Immature natural killer cell (primary cell): ENCODE measurements around the gene GGTA1. TPM values are rescaled to one million over a fixed set of nuclear protein-coding genes. Genes with fewer than 3 reads are reported as not detected.
"Not testable (repeated sequence)": the region's sequence is repeated elsewhere in the genome, so short reads cannot be mapped to it uniquely, and the experiment has no call there.

Experiments used
- DNase-seq, 3 donors: peaks; one replicate each; pipeline ENCODE4 v3.0.0; 2022; ENCODE audit warnings: mixed read lengths in 1 of 3
- H3K27ac Mint-ChIP-seq, 6 donors: one replicate each; pipeline ENCODE4 v1.8.0; 2020; ENCODE audit warnings: mixed read lengths in 6 of 6, mild to moderate bottlenecking in 5 of 6, inconsistent platforms in 4 of 6, moderate library complexity in 3 of 6
- H3K27me3 Mint-ChIP-seq, 3 donors: one replicate each; pipeline ENCODE4 v1.8.0; 2020 to 2021; ENCODE audit warnings: low read depth in 3 of 3, mild to moderate bottlenecking in 3 of 3, mixed read lengths in 3 of 3, moderate library complexity in 3 of 3, inconsistent platforms in 1 of 3
- H3K36me3 Mint-ChIP-seq, 3 donors: one replicate each; pipeline ENCODE4 v1.8.0; 2020; ENCODE audit warnings: mixed read lengths in 3 of 3, inconsistent platforms in 2 of 3, mild to moderate bottlenecking in 2 of 3
- H3K4me1 Mint-ChIP-seq, 2 donors: one replicate each; pipeline ENCODE4 v1.8.0; 2020; ENCODE audit warnings: inconsistent platforms in 2 of 2, mild to moderate bottlenecking in 2 of 2, mixed read lengths in 2 of 2, moderate library complexity in 1 of 2
- H3K4me3 Mint-ChIP-seq, 5 donors: one replicate each; pipeline ENCODE4 v1.8.0; 2020; ENCODE audit warnings: mild to moderate bottlenecking in 5 of 5, mixed read lengths in 5 of 5, inconsistent platforms in 3 of 5, moderate library complexity in 3 of 5
- H3K9me3 Mint-ChIP-seq, 6 donors: one replicate each; pipeline ENCODE4 v1.8.0; 2020; ENCODE audit warnings: mild to moderate bottlenecking in 6 of 6, mixed read lengths in 6 of 6, inconsistent platforms in 4 of 6, moderate library complexity in 3 of 6
- polyA plus RNA-seq, 3 donors: library from polyadenylated mRNA; unstranded; fragments of 300-500 nt; fragmentation: Illumina TruSeq; gene quantifications; one replicate each; pipeline ENCODE4 v1.2.3, GENCODE V29; 2021

Gene GGTA1
- polyA plus RNA-seq, 3 donors from 2014 or later, result 0.26 to 1.3 TPM; not detected in 1

- Mint-ChIP-seq H3K27me3 (peaks cover 1 to 7% (median 3%) of the 10 kb centered on the region in 3 donors), H3K4me3 (no peak overlapping the region), H3K36me3 (no peaks in the 10 kb centered on the region), H3K27ac (no peak overlapping the region), H3K9me3 (no peaks in the 10 kb centered on the region), H3K4me1 (no peaks in the 10 kb centered on the region)
- DNase-seq, result no peak
Observed at GRCh38 chr9:121441165-121441564, 58.5 kb downstream of the GGTA1 start.

DNA sequence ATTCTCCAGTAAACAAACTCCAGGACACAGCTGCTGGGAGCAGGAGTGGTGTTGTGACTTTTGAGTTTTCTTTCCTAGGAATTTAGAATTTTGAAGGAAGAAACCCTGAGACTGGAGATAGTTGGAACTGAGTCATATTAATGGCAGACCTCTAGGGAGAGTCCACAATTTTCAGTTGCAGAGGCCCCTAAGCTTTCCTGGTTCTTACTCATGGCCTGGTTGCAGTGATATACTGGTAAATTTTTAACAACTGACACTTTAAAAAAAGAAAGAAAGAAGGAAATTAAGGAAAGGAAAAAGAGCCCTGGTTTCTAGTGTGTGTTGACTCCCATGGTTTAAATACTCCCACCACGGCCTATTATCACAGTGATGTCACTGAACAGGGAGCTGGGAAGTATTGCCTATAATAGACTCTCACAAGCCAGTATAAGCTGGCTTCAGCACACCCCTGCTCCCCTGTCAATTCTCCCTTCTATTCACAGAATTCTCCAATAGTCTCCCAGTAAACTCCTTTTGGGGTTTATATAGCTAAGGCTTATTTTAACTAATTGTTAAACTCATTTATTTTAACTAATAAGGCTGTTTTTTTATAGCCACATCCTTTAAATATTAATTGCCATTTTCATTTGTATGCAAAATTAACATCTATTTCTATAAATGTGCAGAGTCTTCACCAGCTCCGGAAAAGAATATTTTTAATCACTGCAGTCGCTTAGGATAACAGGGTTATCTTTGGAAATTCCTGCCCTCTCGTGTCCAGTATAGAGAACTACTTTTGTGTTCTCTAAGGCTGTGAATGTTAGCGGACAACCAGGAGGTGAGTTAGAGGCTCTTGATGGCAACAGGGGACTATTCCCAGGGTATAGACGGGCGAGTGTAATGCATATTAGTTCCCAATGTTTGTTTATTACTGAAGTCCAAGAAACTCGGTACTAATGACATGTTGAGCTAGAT is 59.7 kb downstream of the GGTA1 start:
- H3K4me1 Mint-ChIP-seq, result no peaks in the 10 kb centered on the region
- no peaks in the 10 kb centered on the region for H3K9me3 Mint-ChIP-seq
- H3K27ac Mint-ChIP-seq, result no peak overlapping the region
- DNase-seq, result no peak
- H3K4me3 Mint-ChIP-seq, result no peak overlapping the region
- H3K36me3 Mint-ChIP-seq, result no peaks in the 10 kb centered on the region
- H3K27me3 Mint-ChIP-seq, result peaks cover 1 to 5% (median 3%) of the 10 kb centered on the region in 3 donors

DNA sequence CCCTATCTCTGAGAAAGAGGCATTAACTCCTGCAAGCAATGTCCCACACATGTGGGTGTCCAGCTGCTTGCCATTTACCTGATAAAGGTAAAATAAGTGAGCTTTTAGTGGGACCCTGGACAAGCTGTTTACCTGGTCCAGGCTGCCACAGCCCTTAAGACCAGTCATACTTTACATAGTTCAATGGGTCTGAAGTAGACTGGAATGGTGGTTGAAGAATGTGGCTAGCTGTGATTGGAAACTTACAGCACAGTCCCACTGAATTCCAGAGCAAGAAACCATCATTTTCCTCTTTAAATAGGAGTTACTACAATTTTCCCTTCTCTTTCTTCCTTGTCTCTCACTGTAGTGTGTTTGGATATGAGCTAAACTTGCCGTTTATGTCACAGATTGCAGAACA is 60.6 kb downstream of the GGTA1 start:
- H3K9me3 Mint-ChIP-seq, result no peaks in the 10 kb centered on the region
- H3K4me1 Mint-ChIP-seq, result no peaks in the 10 kb centered on the region
- peaks cover 1 to 5% (median 3%) of the 10 kb centered on the region in 3 donors for H3K27me3 Mint-ChIP-seq
- H3K36me3 Mint-ChIP-seq, result no peaks in the 10 kb centered on the region
- DNase-seq, result no peak
- H3K4me3 Mint-ChIP-seq, result no peak overlapping the region
- H3K27ac Mint-ChIP-seq, result no peak overlapping the region

- Mint-ChIP-seq H3K27me3 (peaks cover 1 to 5% (median 3%) of the 10 kb centered on the region in 3 donors), H3K9me3 (no peaks in the 10 kb centered on the region), H3K4me3 (no peak overlapping the region), H3K27ac (no peak overlapping the region), H3K36me3 (no peaks in the 10 kb centered on the region), H3K4me1 (no peaks in the 10 kb centered on the region)
- no peak for DNase-seq
Observed at GRCh38 chr9:121437891-121438290, 61.8 kb downstream of the GGTA1 start.

GRCh38 chr9:121437046-121437445 is 62.6 kb downstream of the GGTA1 start:
- H3K27me3 Mint-ChIP-seq, DNase-seq, H3K36me3 Mint-ChIP-seq, H3K27ac Mint-ChIP-seq, H3K9me3 Mint-ChIP-seq, H3K4me3 Mint-ChIP-seq, H3K4me1 Mint-ChIP-seq: not testable (repeated sequence)

DNA sequence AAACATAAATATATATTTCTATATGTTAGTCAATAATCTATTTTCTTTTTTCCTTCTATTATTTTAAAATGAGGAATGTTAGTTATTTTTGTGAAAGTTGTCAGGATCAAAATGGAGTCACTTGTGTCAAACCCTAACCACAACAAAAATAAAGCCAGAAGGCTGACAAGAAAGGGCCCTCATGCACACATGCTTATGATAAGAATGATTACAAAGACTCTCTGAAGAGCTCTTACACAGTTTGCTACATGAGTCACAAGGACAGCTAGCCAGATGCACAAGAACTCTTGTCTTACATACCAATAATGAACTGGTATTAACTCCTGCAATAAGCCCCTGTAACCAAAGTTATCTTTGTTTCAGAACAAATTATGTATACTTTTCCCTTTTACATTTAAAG is 64.7 kb downstream of the GGTA1 start:
- peaks cover 0 to 3% (median 3%) of the 10 kb centered on the region in 3 donors for H3K27me3 Mint-ChIP-seq
- no peaks in the 10 kb centered on the region for H3K9me3 Mint-ChIP-seq
- no peaks in the 10 kb centered on the region for H3K4me1 Mint-ChIP-seq
- H3K27ac Mint-ChIP-seq, result no peak overlapping the region
- H3K4me3 Mint-ChIP-seq, result no peak overlapping the region
- H3K36me3 Mint-ChIP-seq, result no peaks in the 10 kb centered on the region
- no peak for DNase-seq

DNA sequence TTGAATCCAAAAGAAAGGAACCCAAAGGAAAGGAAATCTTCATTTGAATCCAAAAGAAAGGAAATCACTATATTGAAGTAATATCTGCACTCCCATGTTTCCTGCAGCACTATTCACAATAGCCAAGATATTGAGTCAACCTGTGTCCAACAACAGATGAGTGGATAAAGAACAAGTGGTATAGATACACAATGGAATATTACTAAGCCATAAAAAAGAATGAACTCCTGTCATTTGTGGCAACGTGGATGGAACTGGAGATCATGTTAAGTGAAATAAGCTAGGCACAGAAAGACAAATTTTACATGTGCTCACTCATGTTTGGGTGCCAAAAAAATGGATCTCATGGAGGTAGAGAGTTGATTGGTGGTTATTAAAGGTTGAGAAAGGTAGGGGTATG is 71.7 kb downstream of the GGTA1 start:
- no peaks in the 10 kb centered on the region for H3K36me3 Mint-ChIP-seq
- H3K4me3 Mint-ChIP-seq, result no peak overlapping the region
- DNase-seq, result no peak
- H3K9me3 Mint-ChIP-seq, result peaks cover 0 to 4% (median 0%) of the 10 kb centered on the region in 6 donors
- H3K27ac Mint-ChIP-seq, result no peak overlapping the region
- H3K4me1 Mint-ChIP-seq, result no peaks in the 10 kb centered on the region
- H3K27me3 Mint-ChIP-seq, result peaks cover 2% of the 10 kb centered on the region in 3 donors

- Mint-ChIP-seq H3K27ac (no peak overlapping the region), H3K4me1 (no peaks in the 10 kb centered on the region), H3K27me3 (peaks cover 4 to 9% (median 5%) of the 10 kb centered on the region in 3 donors), H3K36me3 (no peaks in the 10 kb centered on the region), H3K9me3 (peaks cover 0 to 8% (median 0%) of the 10 kb centered on the region in 6 donors), H3K4me3 (no peak overlapping the region)
- no peak for DNase-seq
Observed at GRCh38 chr9:121424024-121424432, 75.6 kb downstream of the GGTA1 start.

DNA sequence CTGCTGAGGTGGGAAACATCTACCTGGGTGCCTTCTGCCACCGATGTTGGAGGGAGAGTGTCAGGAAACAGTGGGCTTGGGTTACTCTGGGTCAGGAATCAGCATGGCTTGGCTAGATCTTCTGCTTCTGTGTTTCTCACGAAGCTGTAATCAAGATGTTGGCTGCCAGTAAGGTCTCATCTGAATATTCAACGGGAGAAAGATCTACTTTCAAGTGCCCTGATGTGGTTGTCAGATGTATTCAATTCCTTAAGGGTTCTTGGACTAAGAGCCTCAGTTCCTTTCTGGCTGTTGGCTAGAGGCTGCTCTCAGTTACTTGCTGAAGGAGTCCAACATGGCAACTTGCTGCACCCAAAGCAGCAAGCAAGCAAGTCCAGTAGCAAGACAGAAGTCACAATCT is 87.7 kb downstream of the GGTA1 start:
- Mint-ChIP-seq H3K27me3 (peaks cover 0 to 4% (median 2%) of the 10 kb centered on the region in 3 donors), H3K36me3 (no peaks in the 10 kb centered on the region), H3K4me1 (no peaks in the 10 kb centered on the region), H3K27ac (no peak overlapping the region), H3K9me3 (peaks cover 0 to 2% (median 0%) of the 10 kb centered on the region in 6 donors), H3K4me3 (no peak overlapping the region)
- DNase-seq, result no peak

DNA sequence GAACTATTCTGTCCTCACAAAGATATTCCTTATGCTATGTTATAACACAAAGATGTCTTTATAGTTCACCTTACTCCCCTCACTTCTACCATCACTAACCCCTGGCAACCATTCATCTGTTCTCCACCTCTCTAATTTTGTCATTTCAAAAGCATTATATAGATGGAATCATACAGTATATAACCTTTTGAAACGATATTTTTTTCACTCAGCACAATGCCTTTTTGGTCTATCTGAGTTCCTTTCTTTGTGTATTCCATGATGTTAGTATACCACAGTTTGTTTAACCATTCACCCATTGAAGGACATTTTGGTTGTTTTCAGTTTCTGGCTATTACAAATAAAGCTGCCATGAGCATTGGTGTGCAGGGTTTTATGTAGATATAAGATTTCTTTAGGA is 93.7 kb downstream of the GGTA1 start:
- Mint-ChIP-seq H3K27me3 (no peaks in the 10 kb centered on the region), H3K9me3 (peaks cover 0 to 4% (median 0%) of the 10 kb centered on the region in 6 donors), H3K4me1 (no peaks in the 10 kb centered on the region), H3K4me3 (no peak overlapping the region), H3K27ac (no peak overlapping the region), H3K36me3 (no peaks in the 10 kb centered on the region)
- DNase-seq, result no peak

Other genes starting within 250 kb of the GGTA1 start
- 100 to 1,000 TPM; 199 to 325 (median 226) TPM for gene GSN, start 231.7 kb downstream of the GGTA1 start, polyA plus RNA-seq
- gene STOM, start 129.6 kb downstream of the GGTA1 start, polyA plus RNA-seq, result 100 to 1,000 TPM; 472 to 632 (median 495) TPM
- 1 to 10 TPM in 1 of 3 donors, under 1 TPM in 1, not detected in 1; 0.06 to 1.1 TPM for gene DAB2IP, start 151.8 kb upstream of the GGTA1 start, polyA plus RNA-seq